Epidermal melanocyte (primary cell): Measurements from ENCODE around the gene ATP2C2.

ENCODE experiments used
- DNase-seq: peaks from one replicate; pipeline ENCODE4 v3.0.0; 2011; ENCODE audit warnings: low spot score; ENCODE audit not compliant: insufficient read length

ATP2C2 gene

DNA sequence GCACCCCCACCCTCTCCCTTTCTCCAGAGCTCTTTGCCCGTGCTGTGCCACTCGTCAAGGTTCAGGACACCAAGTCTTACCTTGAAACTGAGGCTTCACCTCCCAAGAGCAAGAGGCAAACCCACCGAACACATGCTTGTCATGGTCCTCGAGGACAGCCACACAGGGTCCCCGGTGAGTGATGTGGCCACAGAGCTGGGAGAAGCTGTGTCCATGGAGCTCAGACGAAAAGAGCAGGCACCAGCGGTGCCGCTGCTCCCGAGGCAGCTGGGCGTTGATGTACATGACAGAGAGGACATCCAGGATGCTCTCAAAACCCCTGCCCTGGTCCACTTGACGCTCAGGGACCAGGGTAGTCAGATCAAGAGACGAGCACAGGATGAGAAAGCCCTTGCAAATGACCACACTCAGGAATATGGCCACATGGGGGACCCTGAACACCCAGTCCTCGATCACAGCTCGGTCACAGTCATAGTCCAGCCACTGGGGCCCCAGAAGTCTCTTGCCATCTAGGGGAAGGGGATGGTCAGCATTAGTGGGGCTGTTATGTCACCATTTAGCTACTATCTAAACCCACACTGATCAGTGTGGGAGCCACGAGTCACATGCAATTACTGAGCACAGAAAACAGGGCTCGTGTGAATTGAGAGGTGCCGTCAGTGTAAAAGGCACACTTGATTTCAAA is 118.4 kb downstream of the ATP2C2 start:
- DNase-seq, result no peak

DNA sequence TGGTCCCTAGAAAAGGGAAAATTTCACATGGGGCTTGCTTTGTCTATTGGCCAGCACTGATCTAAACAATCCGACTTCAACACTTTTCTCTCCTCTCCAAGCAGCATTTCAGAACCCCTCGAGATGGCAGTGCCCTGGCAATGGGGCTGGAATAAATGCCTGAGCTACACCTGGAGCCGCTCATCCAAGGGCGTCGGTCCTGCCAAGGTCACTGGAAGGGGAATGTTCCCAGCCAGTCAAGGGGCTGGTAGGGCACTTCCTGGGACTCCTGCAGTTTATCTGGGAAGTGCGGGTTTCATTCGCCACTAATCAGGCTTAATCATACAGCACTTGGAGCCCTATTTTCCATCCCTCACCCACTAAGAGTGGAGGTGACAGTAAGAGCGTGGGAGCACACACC is 119.0 kb downstream of the ATP2C2 start:
- DNase-seq, result no peak

DNA sequence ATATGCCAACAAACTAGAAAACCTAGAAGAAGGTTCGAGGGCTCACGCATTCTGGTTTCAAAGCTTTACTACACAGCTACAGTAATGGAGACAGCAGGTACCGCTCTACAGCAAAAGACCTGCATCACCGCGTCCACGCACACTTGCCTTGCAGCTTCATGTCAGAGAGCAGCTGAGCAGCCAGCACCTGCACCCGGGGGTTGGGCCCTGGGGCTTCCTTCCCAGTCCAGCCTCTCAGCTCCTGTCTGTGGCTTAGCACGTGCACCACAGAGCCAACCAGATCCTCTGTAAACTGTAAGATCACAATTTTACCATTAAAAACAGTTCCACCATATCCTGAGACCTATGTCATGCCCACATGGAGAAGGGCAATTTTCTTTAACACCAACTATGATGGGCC is 120.8 kb downstream of the ATP2C2 start:
- no peak for DNase-seq

DNA sequence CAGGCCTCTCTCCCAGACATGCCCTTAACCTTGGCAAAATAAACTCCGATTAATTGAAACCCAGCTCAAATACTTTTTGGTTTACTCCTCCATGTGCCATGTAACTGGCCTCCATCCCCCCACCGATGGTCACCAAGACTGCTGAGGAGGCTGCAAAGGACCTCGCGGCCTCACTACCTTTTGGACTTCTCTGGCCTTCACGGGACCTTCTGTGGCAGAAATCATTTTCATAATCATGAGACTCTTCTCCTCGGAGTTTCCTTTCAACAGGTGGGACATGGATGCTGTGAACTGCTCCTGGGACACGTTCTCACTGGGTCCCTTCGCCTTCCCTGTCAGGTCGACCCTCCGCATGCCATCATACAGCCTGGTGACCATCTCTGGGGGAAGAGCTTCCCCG is 127.2 kb downstream of the ATP2C2 start:
- DNase-seq, result no peak

DNA sequence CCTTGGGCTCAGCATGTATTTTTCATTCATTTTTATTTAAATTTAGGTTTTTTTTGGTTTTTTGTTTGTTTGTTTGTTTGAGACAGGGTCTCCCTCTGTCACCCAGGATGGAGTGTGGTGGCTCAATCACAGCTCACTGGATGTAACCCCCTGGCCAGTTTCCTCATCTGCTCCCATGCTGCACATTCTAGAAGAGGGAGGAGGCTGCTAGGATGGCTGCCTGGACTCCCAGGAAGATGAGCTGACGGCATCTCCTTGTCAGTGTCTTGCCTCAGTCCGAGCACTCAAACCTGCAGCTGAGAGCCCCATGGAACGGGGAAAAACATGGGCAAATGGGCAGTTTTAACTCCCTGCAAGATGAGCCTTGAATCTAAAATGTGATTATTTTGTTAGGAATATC is 128.7 kb downstream of the ATP2C2 start:
- DNase-seq, result no peak

DNA sequence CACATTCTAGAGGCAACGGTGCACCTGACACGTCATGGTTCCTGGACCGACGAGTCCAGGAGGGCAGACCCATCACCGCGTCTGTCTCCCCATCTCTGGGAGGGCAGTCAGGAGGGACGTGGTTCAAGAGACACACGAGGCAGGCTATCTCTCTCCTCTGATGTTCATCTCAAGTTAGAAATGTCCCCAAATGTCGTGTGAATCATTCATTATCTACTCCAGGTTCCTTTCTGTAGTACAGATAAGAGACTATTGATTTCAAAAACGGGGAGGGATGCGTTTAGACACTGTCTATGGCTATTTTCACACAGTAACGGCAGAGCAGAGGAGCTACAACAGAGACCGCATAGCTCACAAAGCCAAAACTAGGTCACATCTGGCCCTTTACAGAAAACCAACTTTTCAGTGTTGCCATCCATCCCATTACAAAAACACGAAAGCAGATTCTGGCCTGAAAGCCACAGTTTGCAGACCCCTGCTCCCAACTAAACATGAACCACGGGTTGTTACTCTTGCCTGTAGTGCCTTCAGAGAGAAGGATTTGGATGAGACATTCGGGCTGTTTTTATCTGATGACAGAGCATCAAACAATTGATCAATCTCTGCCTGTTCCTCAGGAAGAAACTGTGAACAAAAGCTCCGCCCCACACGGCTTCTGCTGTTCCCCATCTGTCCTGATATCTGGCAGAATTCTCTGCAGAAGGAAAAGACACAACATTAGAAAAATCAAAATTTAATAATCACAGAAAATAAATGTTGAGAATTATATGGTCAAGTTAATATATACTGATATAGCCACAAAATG is 129.3 kb downstream of the ATP2C2 start:
- no peak for DNase-seq

DNA sequence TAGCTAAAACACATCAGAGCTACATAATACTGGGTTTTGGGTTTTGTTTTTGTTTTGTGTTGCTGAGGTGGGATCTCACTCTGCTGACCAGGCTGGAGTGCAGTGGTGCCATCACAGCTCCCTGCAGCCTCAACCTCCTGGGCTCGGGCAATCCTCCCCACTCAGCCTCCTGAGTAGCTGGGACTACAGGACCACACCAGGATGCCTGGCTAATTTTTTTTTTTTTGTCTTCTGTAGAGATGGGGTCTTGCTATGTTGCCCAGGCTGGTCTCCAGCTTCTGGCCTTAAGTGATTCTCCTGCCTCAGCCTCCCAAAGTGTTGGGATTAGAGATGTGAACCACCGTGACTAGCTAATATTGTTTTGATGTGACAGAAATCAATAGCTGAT is 129.9 kb downstream of the ATP2C2 start:
- DNase-seq, result no peak

DNA sequence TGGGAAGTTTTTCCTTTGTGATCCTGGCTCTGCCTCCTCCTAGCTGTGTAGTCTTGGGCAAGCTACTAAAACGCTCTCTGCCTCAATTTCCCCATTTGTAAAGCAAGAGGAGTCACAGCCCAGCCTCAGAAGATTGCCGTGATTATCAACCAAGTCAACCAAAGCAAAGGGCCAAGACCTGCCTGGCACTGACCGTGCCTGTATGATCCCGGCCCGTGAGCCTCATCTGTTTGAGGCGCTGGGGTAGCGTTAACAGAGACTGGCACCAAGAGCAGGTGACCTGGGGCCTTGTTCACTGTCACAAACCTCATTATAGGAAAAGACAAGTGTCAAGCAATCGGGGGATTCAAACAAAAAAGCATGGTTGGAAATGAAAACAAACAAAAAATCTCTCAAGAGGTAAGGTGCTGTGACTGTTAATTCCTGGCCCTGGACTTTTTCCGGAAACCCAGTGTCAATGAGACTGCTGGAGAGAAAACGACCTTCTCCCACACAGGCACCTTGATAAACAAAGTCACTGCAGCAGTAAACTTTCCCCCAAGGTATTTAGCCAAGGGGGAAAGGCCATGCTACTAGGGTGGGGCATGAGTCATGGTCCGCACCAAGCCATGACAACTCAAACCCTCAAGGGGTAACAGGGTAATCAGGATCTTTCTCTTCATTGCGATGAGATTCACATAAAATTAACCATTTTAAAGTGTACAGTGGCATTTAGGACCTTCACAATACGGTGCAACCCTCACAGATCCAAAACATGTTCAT is 130.7 kb downstream of the ATP2C2 start:
- no peak for DNase-seq

DNA sequence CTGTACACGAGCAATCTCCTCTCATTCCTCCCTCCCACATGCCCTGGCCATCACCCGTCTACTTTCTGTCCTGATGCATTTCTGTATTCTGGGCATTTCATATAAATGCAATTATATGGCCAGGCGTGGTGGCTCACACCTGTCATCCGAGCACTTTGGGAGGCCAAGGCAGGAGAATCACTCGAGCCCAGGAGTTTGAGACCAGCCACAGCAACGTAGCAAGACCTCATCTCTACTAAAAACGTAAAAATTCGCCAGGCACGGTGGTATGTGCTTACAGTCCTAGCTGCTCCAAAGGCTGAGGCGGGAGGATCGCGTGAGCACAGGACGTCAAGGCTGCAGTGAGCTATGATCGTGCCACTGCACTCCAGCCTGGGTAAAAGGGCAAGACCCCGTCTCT is 131.3 kb downstream of the ATP2C2 start:
- DNase-seq, result no peak

DNA sequence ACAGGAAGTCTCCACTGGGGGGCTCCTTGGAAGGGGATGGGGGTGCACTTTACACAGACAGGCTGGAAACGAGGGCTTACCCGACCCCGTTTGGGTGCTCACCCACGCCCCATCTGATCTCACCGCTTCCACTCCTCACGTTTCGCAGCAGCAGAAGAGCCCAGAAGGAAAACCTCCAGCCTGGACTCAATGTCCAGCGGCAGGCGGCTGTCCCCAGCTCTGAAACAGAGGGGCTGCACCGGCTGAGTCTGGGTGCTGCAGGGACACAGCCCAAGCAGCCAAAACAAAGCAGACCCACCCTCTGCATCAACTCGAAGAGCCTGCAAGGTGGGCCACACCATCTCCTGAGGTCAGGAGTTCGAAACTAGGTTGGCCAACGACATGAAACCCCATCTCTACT is 132.2 kb downstream of the ATP2C2 start:
- DNase-seq, result no peak

DNA sequence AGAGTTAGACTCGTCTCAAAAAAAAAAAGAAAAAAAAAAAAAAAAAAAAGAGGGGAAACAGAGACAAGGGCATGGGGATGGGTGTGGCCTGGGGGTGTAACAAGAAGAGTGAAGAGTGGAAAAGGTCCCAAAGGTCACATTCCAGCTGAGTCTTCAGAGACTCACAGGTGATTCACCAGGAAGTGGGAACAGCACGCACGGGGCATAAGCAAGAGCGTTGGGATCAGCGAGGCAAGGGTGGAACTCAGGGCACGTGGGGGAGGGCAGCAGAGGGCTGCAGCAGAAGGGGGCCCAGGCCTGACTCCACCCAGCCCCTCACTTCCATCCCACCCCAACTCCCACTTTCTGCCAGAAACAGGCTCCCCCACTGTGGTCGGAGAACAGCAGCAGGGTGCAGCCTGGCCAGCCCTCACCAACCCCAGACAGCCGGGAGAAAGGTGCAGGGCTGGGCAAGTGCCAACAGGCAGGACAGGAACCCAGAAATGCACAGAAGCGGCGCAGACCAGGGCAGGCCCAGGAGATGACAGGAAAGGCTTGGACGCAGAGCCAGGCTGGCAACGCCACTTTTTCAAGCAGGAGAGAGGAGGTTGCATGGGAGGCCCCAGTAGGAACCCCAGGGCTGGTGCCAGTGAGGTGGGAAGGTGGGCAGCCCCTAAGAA is 132.9 kb downstream of the ATP2C2 start:
- no peak for DNase-seq

DNA sequence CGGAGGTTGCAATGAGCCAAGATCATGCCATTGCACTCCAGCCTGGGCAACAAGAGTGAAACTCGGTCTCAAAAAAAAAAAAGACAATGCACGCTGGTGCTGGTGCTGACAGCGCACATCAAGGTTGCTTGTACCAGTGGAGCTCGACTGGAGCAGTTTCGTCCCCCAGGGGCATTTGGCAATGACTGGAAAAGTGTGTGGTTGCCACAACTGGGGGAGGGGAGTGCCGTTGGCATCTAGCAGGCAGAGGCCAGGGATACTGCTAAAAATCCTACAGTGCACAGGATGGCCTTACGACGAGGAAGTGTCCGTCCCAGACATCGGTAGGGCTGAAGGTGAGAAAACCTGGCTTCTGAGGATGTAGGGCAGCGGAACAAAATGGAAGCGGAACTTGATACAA is 133.7 kb downstream of the ATP2C2 start:
- DNase-seq, result no peak

DNA sequence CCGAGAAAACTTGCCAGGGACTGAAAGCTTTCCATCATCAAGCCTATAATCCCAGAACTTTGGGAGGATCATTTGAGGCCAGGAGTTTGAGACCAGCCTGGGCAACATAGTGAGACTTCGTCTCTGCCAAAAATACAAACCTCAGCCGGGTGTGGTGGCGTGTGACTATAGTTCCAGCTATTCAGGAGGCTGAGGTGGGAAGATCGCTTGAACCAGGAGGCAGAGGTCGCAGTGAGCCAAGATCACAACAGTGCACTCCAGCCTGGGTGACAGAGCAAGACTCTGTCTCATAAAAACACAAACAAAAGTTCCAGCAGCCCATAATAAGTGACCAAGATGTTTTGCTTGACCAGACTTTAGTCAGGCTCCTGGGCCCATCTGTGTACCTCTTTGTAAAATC is 134.2 kb downstream of the ATP2C2 start:
- no peak for DNase-seq

DNA sequence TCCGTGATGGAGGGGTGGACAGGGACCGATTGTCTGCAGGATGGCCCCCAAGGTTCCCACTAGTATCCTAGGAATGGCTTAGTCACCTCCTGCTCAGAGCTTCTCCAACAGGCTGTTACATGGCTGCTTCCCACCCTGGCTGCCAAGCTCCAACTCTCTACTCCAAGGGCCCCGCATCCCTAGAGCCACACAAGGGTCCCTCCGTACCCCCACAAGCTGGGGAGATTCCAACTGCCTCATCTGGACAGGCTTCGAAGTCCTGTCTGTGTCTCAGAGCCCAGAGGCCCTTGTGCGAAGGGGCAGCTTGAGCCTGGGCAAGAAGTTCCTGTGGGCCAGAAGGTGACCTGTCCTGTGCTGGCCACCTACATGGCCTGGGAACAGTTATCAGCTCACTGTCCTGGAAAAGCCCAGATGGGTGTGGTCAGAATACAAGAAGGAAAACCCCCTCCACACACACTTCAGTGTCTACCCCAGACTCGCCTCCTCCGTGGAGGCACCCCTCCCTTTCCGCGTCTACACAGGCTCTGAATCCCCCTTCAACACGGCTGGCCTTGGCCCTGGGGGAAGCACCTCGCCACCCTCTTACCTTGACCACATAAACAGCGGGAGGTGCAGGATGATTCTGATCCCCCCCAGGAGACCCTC is 135.5 kb downstream of the ATP2C2 start:
- DNase-seq, result no peak

DNA sequence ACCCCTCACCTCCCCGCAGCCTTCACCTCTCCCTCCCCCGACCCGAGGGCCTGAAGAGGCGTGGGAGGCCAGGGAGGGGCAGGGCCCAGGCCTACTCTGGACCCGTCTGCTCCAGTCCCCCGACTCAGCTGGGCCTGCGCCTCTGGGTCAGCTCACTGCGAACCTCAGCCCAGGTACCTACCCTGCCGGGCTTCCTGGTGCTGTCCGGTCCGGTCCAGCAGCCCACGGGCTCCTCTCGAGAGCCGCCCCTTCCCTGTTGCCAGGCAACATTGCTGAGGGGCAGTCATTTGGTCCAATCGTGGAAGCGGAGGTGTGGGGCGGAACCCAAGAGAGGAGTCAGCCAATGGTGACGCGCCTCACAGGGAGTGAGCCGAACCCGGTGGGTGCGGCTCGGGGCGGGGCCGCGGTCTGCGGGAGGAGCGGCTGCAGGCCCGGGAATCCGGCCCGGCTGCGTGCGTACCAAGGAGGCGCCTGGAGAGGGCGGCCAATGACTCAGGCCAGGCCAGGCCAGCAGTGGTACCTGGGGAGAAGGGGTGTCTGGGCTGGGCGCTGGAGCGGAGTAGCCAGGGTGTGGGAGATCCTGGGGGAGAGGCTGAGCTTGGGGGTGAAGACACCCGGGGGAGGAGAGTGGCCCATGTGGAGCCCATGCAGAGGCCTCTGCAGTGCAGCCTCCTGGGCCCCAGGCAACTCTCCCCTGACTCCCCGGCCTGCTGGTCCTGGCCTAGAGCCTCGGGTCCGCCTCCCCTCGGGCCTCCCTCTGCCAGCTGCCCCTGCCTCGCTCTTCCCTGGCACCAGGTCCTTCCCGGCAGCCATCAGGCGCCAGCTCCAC is 136.3 kb downstream of the ATP2C2 start, which contains the start of gene MEAK7:
TSS of gene MEAK7 (minus strand) at position 240 of the 829 bp plus-strand sequence. CDS start 6,573 bp downstream, outside the sequence.
- DNase-seq, result peak; percentile 96

DNA sequence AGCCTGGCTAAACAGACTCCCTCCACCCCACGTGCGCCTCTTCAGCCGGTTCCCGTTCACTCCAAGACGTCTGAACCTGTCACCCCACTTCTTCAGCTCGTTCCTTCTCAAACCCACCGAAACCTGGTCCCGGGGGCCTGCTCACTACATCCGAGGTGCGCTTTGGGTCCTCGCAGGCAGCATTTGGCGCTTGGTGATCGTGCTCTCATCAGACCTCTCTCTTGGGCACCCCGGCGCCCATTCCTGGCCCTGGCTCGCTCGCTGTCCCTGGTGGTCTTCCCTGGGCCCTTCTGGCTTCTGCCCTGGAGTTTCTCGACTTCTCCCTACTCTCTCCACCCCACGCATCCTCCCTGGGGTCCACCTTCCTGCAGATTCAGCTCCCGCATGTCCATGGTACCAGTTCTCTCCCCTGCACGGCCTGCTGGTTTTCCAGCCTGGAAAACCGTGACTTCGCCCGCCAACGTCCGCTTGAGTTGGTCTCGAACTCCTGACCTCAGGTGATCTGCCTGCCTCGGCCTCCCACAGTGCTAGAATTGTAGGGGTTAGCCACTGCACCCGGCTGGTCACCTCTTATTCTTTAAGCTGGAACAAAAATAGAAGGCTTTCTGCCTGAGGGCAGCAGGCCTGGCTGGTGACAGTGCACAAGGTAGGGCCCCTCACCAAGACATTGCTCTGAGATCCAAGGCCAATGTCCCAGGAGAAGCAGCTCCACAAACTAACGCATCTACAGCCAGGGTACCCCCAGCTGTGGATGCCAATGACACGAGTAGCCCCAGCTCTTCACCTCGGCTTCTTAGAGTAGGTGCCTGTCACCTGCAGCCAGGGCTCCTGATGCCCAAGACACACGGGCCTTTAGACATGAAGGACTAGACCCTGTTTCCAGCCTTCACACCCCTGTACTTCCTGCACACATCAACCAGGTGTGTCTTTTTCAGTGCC is 137.2 kb downstream of the ATP2C2 start:
- DNase-seq, result no peak

DNA sequence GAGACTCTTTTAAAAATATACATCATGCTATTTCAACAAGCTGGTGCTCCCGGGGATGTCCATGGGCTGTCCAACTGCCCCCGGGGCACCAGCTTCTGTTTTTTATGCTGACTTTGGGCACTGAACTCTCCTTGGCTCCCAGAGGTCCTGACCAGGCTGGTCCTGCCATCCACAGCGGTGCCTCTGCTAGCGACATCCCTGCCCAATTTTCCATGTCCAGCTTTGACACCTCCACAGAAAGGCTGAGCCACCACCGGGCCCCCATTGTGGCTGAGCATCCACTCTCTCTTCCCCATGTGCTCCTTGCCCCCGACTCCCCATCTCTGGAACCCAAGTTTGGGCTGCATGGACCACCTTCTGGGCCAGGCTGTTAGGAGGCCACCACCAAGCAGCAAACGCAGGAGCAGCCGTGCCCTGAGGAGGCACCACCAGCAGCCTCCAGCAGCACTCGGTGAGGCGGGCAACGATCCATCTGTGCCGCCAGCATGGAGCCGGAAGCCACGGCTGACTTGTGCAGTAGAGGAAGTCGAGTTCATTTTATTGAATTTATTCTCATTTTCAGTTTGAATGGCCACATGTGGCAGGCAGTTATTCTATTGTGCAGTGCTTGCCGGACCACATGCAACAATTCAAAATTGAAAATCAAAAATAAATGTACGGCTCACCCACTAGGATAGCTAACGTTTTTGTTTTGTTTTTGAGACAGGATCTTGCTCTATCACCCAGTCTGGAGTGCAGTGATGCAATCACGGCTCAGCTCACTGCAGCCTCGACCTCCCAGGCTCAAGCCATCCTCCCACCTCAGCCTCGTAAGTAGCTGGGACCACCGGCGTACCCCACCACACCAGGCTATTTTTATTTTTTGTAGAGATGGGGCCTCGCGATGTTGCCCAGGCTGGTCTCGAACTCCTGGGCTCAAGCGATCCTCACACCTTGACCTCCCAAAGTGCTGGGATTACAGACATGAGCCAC is 139.0 kb downstream of the ATP2C2 start:
- no peak for DNase-seq

DNA sequence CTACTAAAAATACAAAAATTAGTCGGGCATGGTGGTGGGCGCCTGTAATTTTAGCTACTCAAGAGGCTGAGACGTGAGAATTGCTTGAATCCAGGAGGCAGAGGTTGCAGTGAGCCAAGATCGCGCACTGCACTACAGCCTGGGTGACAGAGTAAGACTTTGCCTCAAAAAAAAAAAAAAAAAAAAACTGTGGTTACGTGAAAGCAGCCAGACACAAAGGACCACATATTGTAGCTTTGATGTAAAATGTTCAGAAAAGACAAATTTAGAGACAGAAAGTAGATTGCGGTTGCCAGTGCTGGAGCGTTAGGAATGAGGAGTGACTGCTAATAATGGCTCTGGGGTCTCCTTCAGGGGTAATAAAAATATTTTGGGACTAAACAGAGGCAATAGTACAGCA is 140.2 kb downstream of the ATP2C2 start:
- no peak for DNase-seq
